Fibroblast of skin of right biceps (primary cell): ENCODE measurements around the gene ALG1.
"Not testable (repeated sequence)": the region's sequence is repeated elsewhere in the genome, so short reads cannot be mapped to it uniquely, and the experiment has no call there.

Experiments used
- DNase-seq: peaks from one replicate; pipeline ENCODE4 v3.0.0-alpha.2; 2013

Gene ALG1

DNA sequence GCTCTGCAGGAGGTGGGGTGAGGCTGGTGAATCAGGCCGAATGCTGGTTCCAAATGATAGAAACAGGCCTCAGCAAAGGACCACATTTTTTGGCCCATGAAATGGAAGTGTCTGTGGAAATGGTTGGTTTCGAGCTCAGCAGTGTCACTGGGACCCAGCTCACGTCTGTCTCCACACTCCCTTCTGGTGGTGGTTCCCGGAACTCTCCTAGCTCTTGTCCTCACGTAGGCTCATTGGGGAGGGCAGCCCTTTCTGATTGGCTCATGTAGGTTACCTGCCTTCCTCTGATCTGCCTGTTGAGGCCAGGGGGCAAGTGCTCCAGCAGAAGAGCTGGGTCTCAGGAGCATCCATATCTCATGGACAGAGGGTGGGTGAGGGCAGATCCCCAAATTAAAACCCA, 4.0 kb downstream of the ALG1 start:
- DNase-seq = no peak

DNA sequence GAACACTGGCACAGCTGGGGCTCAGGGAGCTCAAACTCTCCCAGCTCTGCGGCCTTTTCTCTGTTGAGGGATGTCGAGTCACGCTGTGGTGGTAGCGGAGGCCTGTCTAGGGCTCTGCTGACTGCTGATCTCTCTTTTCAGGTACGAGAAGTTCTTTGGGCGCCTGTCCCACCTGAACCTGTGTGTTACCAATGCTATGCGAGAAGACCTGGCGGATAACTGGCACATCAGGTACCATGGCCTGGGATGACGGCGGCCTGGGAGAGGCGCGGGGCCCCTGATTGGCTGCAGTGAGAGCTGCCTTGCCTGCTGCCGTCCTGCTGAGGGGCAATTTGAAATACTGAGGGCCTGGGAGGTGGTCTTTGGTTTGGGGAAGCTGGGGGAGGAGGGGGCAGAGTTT, 5.7 kb downstream of the ALG1 start:
- DNase-seq = no peak

GRCh38 chr16:5078626-5079025, 7.0 kb downstream of the ALG1 start:
- DNase-seq = no peak

- not testable (repeated sequence) for DNase-seq
Observed at GRCh38 chr16:5080461-5080860, 8.8 kb downstream of the ALG1 start.

- DNase-seq = not testable (repeated sequence)
Observed at GRCh38 chr16:5080996-5081395, 9.4 kb downstream of the ALG1 start.

DNA sequence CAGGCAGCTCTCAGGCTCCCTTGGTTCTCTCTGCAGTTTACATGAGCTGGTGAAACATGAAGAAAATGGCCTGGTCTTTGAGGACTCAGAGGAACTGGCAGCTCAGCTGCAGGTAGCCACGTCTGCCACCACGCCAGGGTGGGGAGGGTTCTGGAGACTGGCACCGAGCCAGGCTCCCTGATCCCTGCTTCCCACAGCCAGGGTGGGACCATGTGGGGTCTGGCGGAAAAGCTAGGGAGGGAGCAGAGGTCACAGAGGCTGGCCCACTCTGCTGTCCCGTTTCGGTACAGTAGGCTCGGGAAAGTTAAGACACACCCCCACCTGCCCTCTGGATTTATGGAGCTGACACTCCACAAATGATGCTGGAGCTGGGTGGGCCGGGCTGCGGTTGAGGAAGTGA, 12.0 kb downstream of the ALG1 start:
- not testable (repeated sequence) for DNase-seq

GRCh38 chr16:5084099-5084731, 12.6 kb downstream of the ALG1 start:
- not testable (repeated sequence) for DNase-seq

GRCh38 chr16:5084802-5085201, 13.2 kb downstream of the ALG1 start:
- peak; percentile 34 for DNase-seq

DNA sequence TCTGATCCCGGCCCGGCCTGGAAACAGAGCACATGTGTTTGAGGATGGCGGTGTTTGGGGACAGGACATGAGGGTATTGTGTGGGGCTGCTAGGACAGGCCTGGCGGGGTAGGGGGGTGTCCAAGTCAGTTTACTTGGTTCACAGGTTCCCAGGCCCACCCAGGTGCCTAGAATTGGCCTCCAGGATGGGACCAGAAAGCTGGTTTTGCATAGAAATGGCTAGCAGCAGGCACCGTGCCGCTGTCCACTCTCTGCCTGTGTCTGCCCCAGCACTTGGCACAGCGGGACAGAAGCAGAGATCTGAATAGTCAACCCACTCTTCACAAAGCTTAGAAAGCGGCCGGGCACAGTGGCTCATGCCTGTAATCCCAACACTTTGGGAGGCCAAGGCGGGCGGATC, 14.1 kb downstream of the ALG1 start:
- DNase-seq = not testable (repeated sequence)

- DNase-seq = not testable (repeated sequence)
Observed at GRCh38 chr16:5088086-5088790, 16.6 kb downstream of the ALG1 start.

- DNase-seq = not testable (repeated sequence)
Observed at GRCh38 chr16:5088936-5089335, 17.3 kb downstream of the ALG1 start.

DNA sequence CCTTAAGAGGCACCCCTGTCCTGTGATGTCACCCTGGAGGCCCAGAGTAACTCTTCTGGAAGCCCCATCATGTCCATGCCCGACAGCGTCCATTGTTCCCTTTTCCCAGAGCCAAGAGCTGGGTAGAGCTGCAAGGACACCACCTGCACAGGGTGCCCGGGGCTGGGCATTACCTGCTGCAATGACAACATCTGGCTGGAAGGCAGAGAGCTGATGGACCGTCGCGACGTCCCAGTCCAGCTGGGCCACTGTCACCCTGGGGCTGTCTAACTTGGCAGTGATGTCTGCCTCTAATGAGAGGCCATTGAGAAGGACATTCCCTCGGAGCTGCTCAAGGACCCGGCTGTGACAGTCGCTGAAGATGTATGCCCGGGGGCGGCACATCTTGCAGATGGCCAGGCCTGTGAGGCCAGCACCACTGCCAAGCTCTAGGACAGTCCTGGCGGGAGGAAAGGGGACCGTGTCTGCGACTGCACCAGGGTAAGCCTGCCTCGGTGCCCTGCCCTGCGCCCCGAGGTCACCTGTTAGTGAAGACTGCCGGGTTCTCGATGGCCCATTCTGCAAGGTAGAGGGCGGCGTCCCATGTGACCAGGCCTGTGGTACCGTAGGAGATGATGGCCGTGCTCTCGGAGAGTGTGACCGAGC, 18.4 kb downstream of the ALG1 start:
- not testable (repeated sequence) for DNase-seq

DNA sequence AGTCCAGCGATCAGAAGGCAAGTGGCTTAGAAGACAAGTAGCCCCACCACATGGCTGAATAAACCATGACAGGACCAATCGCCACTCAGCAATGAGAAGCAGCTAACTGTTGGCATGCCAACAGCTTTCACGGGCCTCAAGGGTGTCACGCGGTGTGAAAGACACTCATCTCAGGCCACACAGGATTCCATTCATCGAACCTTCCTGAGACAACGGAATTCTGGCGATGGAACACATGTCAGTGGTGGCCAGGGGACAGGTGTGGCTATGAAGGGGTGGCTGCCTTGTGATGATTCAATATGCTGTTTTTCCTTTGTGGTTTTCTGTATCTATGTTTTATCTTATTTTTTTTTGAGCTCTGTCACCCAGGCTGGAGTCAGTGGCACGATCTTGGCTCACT, 18.9 kb downstream of the ALG1 start:
- not testable (repeated sequence) for DNase-seq

DNA sequence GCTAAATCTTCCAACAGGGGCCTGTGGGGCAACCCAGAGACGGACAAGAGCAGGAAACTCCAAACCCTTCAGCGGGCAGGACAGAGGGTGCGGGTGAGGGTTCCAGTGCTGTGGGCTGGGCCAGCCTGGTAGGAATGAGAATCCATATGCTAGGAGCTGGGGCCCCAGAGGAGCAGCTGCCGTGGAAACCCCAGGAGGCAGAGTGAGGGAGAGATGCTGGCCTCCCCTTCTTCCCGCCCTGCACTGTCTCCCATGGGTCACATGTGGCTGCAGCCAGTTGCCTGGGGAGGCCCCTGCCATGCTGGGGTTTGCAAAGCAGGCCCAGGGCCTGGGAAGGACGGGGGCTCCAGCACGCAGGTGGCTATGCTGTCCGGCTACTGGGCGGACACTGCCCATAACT, 21.4 kb downstream of the ALG1 start:
- DNase-seq = not testable (repeated sequence)

- DNase-seq = not testable (repeated sequence)
Observed at GRCh38 chr16:5093746-5094145, 22.1 kb downstream of the ALG1 start.

- not testable (repeated sequence) for DNase-seq
Observed at GRCh38 chr16:5095145-5095830, 23.6 kb downstream of the ALG1 start.

DNA sequence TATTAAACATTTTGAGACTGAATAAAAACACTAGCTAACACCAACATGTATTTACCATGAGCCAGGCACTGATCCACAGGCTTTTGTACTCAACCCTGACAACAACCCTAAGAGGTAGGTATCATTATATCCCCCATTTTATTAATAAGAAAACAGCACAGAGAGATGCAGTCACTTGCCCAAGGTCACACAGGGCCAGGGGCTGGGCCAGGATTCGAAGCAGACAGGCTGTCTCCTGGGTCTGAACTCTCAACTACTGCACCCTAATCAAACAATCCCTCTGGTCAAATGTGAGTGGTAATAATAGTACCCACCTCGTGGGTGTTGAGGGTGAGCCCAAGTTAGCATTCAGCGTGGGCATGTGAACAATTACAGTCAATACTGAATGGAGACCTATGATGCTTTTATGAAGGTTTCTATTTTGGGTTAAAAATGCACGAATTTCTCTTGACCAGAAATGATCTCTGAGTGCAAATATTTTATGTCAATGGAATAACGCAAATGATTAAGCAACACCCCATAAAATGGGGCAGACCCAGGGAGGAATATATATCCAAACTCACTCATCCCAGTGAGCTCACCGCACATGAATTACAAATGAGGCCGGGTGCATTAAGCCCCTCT, 24.9 kb downstream of the ALG1 start:
- not testable (repeated sequence) for DNase-seq

GRCh38 chr16:5097061-5097469, 25.4 kb downstream of the ALG1 start:
- DNase-seq = peak; percentile 52

GRCh38 chr16:5097470-5098220, 26.0 kb downstream of the ALG1 start, which contains the start of gene EEF2KMT:
TSS of gene EEF2KMT (minus strand) at chr16:5097795. CDS start at chr16:5097739, 56 bp downstream.
- peak; percentile 99 for DNase-seq

DNA sequence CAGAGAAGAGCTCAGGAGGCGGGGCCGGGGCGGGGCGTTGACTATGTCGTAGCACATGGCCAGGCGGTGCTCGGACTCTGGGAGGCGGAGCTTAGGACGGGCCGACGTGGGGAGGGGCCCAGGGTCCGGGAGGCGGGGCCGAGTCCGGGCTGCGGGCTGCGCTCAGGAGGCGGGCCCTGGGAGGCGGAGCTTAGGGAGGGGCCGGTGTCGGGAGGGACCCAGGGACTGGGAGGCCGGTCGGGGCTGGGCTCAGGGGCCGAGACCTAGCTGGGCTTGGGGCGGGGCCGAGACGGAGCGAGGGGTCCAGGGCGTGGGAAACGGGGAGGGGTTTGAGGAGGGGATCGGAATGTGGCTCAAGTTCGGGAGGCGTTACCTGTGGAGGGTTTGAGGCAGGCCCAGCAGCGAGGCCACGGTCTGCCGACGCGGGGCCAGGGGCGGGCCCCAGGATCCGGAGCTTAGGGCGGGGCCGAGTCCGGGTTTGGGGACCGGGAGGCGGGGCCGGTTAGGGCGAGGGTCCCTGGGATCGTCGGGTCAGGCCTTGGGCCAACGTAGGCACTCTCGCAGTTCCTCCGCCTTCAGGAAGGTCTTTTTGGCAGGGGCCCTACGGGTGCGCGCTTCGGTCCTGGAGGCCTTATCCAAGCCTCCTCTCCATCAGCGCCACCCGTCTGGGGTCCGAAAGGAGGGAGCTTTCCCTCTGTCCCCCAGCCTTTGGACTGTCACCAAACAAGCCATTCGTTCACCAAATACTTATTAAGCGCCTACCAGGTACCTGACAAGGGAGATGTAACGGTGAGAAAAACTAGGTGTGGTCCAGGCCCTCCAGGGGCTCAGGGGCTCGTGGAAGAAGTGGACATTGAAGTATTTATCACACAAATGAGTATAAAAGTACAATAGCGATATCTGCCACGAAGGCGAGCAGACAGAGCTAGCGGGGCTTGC, 26.8 kb downstream of the ALG1 start:
- DNase-seq = peak; percentile 63

- DNase-seq = not testable (repeated sequence)
Observed at GRCh38 chr16:5099174-5099573, 27.5 kb downstream of the ALG1 start.
